CD14-positive monocyte (primary cell): ENCODE results near the gene SSNA1. TPM values are rescaled to one million over a fixed set of nuclear protein-coding genes. Genes with fewer than 3 reads are reported as not detected.

Source experiments
- DNase-seq, 3 donors: peaks; one replicate each; pipeline ENCODE4 v3.0.0-alpha.2; 2011 to 2022
- H2AFZ ChIP-seq: 2 replicates; pipeline ENCODE4 v1.6.0; 2012; ENCODE audit warnings: mild to moderate bottlenecking, low read depth, low read length, inconsistent platforms; ENCODE audit not compliant: insufficient read depth, poor library complexity, severe bottlenecking
- H3K27ac ChIP-seq, 2 donors: 1 replicate in 1 of 2; 2 replicates in 1 of 2; pipeline ENCODE4 v1.5.1; 2012 to 2013; ENCODE audit warnings: low read length in 2 of 2, control low read depth in 1 of 2, inconsistent platforms in 1 of 2, low read depth in 1 of 2, mild to moderate bottlenecking in 1 of 2
- H3K27me3 ChIP-seq, 2 donors: one replicate each; pipeline versions ENCODE4 v1.6.0 to v1.6.1; 2011 to 2013; ENCODE audit warnings: low read length in 2 of 2; ENCODE audit not compliant: control insufficient read depth in 2 of 2, insufficient read depth in 2 of 2
- H3K36me3 ChIP-seq, 2 donors: replicated peaks in 1 of 2; 1 replicate in 1 of 2; 2 replicates in 1 of 2; pipeline versions ENCODE4 v1.5.1 to v1.6.1; 2012 to 2013; ENCODE audit warnings: low read length in 2 of 2, control low read depth in 1 of 2, inconsistent platforms in 1 of 2, mild to moderate bottlenecking in 1 of 2; ENCODE audit not compliant: insufficient read depth in 2 of 2, control insufficient read depth in 1 of 2
- H3K4me1 ChIP-seq, 2 donors: 1 replicate in 1 of 2; 2 replicates in 1 of 2; pipeline versions ENCODE4 v1.5.1 to v1.6.1; 2012 to 2013; ENCODE audit warnings: low read length in 2 of 2, control low read depth in 1 of 2, inconsistent platforms in 1 of 2, mild to moderate bottlenecking in 1 of 2, moderate library complexity in 1 of 2; ENCODE audit not compliant: insufficient read depth in 2 of 2, control insufficient read depth in 1 of 2
- H3K4me2 ChIP-seq: replicated peaks from 2 replicates; pipeline ENCODE3; 2012; ENCODE audit warnings: low read length, moderate library complexity, mild to moderate bottlenecking; ENCODE audit not compliant: poor library complexity, severe bottlenecking; ENCODE audit errors: extremely low read depth
- H3K4me3 ChIP-seq, 3 experiments: fragments of 200-600 bp in 1 of 3; sonication (generic) in 1 of 3; replicated peaks in 1 of 3; 1 replicate in 2 of 3; 2 replicates in 1 of 3; pipeline ENCODE4 v1.5.1; 2011 to 2013; ENCODE audit warnings: low read length in 3 of 3, mild to moderate bottlenecking in 3 of 3, control low read depth in 2 of 3, low read depth in 2 of 3, inconsistent platforms in 1 of 3, moderate library complexity in 1 of 3
- H3K79me2 ChIP-seq: 2 replicates; pipeline ENCODE4 v1.6.0; 2012; ENCODE audit warnings: mild to moderate bottlenecking, control low read depth, inconsistent platforms, low read length, moderate library complexity; ENCODE audit not compliant: insufficient read depth
- H3K9ac ChIP-seq: 2 replicates; pipeline ENCODE4 v1.6.0; 2017; ENCODE audit warnings: low read length, mild to moderate bottlenecking; ENCODE audit not compliant: insufficient read depth, poor library complexity, severe bottlenecking
- H3K9me3 ChIP-seq, 2 donors: replicated peaks in 1 of 2; 1 replicate in 1 of 2; 2 replicates in 1 of 2; pipeline versions ENCODE4 v1.5.1 to v1.6.1; 2012 to 2013; ENCODE audit warnings: low read length in 2 of 2, control low read depth in 1 of 2; ENCODE audit not compliant: control insufficient read depth in 1 of 2, insufficient read depth in 1 of 2
- H4K20me1 ChIP-seq: 2 replicates; pipeline ENCODE4 v1.6.0; 2012; ENCODE audit warnings: mild to moderate bottlenecking, low read length, control low read depth, moderate library complexity; ENCODE audit not compliant: insufficient read depth
- H3K27ac Mint-ChIP-seq, 7 donors: one replicate each; pipeline ENCODE4 v1.8.0; 2020; ENCODE audit warnings: mild to moderate bottlenecking in 7 of 7, mixed read lengths in 7 of 7, moderate library complexity in 6 of 7, inconsistent platforms in 2 of 7
- H3K27me3 Mint-ChIP-seq, 3 donors: one replicate each; pipeline ENCODE4 v1.8.0; 2021 to 2022; ENCODE audit warnings: low read depth in 3 of 3, mild to moderate bottlenecking in 3 of 3, mixed read lengths in 3 of 3, moderate library complexity in 3 of 3, inconsistent platforms in 1 of 3
- H3K36me3 Mint-ChIP-seq, 2 donors: one replicate each; pipeline ENCODE4 v1.8.0; 2020; ENCODE audit warnings: mixed read lengths in 2 of 2, inconsistent platforms in 1 of 2, mild to moderate bottlenecking in 1 of 2
- H3K4me1 Mint-ChIP-seq: one replicate; pipeline ENCODE4 v1.8.0; 2020; ENCODE audit warnings: mild to moderate bottlenecking, mixed read lengths
- H3K4me3 Mint-ChIP-seq, 2 donors: one replicate each; pipeline ENCODE4 v1.8.0; 2020; ENCODE audit warnings: mild to moderate bottlenecking in 2 of 2, mixed read lengths in 2 of 2, moderate library complexity in 1 of 2
- H3K9me3 Mint-ChIP-seq, 7 donors: one replicate each; pipeline ENCODE4 v1.8.0; 2020 to 2022; ENCODE audit warnings: mixed read lengths in 7 of 7, mild to moderate bottlenecking in 6 of 7, moderate library complexity in 6 of 7, inconsistent platforms in 2 of 7
- CTCF ChIP-seq: fragments of 200-600 bp; IDR thresholded peaks from one replicate; pipeline ENCODE4 v1.8.0; 2022; ENCODE audit warnings: antibody characterized with exemption, mild to moderate bottlenecking
- WGBS: methylation state at CpG from one replicate; pipeline ENCODE4 v1.1.5; 2013; ENCODE audit warnings: missing lambda C conversion rate; ENCODE audit not compliant: insufficient coverage; 5-methylcytosine and 5-hydroxymethylcytosine counted together
- intact Hi-C, 2 donors: fragments of 100-400 bp; cut with micrococcal nuclease; formaldehyde crosslinking; loops; one replicate each; pipeline versions ENCODE4 v1.15.0 to v1.15.1; 2023
- polyA plus RNA-seq, 3 donors: library from polyadenylated mRNA; depleted of rRNA in 1 of 3; unstranded in 2 of 3; stranded (reverse) in 1 of 3; fragments of 300-500 nt in 2 of 3; fragments of >200 nt in 1 of 3; fragmentation: Illumina TruSeq in 2 of 3; gene quantifications; 1 replicate in 2 of 3; 2 replicates in 1 of 3; pipeline ENCODE4 v1.2.3, GENCODE V29; 2012 to 2021

SSNA1 gene
- polyA plus RNA-seq, 3 donors, result 87.0 to 118 (median 98.3) TPM

- H3K27me3 ChIP-seq, result peaks cover 0 to 14% of the 10 kb centered on the region in 2 donors
- peaks cover 5% of the 10 kb centered on the region in 2 donors for H3K36me3 Mint-ChIP-seq
- peak overlapping the region in 1 of 2 donors; percentile 26 for H3K4me3 Mint-ChIP-seq
- H3K4me1 ChIP-seq, result peaks cover 33 to 54% of the 10 kb centered on the region in 2 donors
- 100% methylated on average over 2 of the region's 14 CpGs for WGBS
- H3K27me3 Mint-ChIP-seq, result peaks cover 3 to 22% (median 13%) of the 10 kb centered on the region in 3 donors
- H3K4me2 ChIP-seq, result no peak overlapping the region
- no peak overlapping the region for H3K4me3 ChIP-seq
- no peaks in the 10 kb centered on the region for H3K9me3 ChIP-seq
- H3K9me3 Mint-ChIP-seq, result no peaks in the 10 kb centered on the region
- H2AFZ ChIP-seq, result no peak overlapping the region
- no peaks in the 10 kb centered on the region for H3K79me2 ChIP-seq
- no peaks in the 10 kb centered on the region for H4K20me1 ChIP-seq
- no peak overlapping the region for H3K9ac ChIP-seq
- peaks cover 3 to 6% of the 10 kb centered on the region in 2 donors for H3K36me3 ChIP-seq
- intact Hi-C loops, result loop anchor here in 1 of 2 donors (5.0 kb wide), 1 partner anchor 94 kb away; no protein-coding TSS in a partner anchor
- H3K27ac Mint-ChIP-seq, result no peak overlapping the region
- TF ChIP-seq CTCF, result no peak
- H3K4me1 Mint-ChIP-seq, result peaks cover 23% of the 10 kb centered on the region
- H3K27ac ChIP-seq, result no peak overlapping the region
- no peak for DNase-seq
Measured at GRCh38 chr9:137221095-137221505, 32.6 kb downstream of the SSNA1 start.

- Histone ChIP-seq H3K27me3 (peaks cover 0 to 15% of the 10 kb centered on the region in 2 donors), H4K20me1 (no peaks in the 10 kb centered on the region), H3K9me3 (no peaks in the 10 kb centered on the region), H3K36me3 (peaks cover 0 to 1% of the 10 kb centered on the region in 2 donors), H3K4me1 (peaks cover 33 to 52% of the 10 kb centered on the region in 2 donors), H3K79me2 (no peaks in the 10 kb centered on the region), H3K9ac (no peak overlapping the region), H2AFZ (no peak overlapping the region), H3K27ac (no peak overlapping the region), H3K4me2 (peak overlapping the region; percentile 57), H3K4me3 (peak overlapping the region in 1 of 3 experiments; percentile 48)
- Mint-ChIP-seq H3K4me3 (peak overlapping the region in 1 of 2 donors; percentile 62), H3K27ac (no peak overlapping the region), H3K36me3 (peaks cover under 1 to 2% of the 10 kb centered on the region in 2 donors), H3K9me3 (no peaks in the 10 kb centered on the region), H3K27me3 (peaks cover 5 to 26% (median 13%) of the 10 kb centered on the region in 3 donors), H3K4me1 (peaks cover 23% of the 10 kb centered on the region)
- WGBS, result 7% methylated on average over 61 of the region's 61 CpGs
- TF ChIP-seq CTCF, result no peak
- intact Hi-C loops, result loop anchor here (2.0 to 5.0 kb wide), 2 partner anchors 21 to 94 kb away; partner anchors contain the start of gene TPRN (in 2 of the 2)
- DNase-seq, result no peak
Measured at GRCh38 chr9:137221506-137222111, 33.1 kb downstream of the SSNA1 start.
